Measurements from ENCODE around the gene TOP3A.

Gene TOP3A

GRCh38 chr17:18230288-18231141 is 84.3 kb downstream of the TOP3A start:
- no peak for DNase-seq (ENCODE audit: insufficient read length, low spot score)
- no peak for FAIRE-seq
- no peak for TF ChIP-seq CTCF (IDR thresholded peaks at IDR 0.05; ENCODE audit: insufficient read depth, missing control alignments)

- no peak for DNase-seq (ENCODE audit: insufficient read length, low spot score)
- FAIRE-seq = no peak
- no peak for TF ChIP-seq CTCF (IDR thresholded peaks at IDR 0.05; ENCODE audit: insufficient read depth, missing control alignments)
These were observed 85.0 kb downstream of the TOP3A start for GRCh38 chr17:18229771-18230170.

- FAIRE-seq = no peak
- no peak for TF ChIP-seq CTCF (IDR thresholded peaks at IDR 0.05; ENCODE audit: insufficient read depth, missing control alignments)
- no peak for DNase-seq (ENCODE audit: insufficient read length, low spot score)
These were observed 85.5 kb downstream of the TOP3A start for GRCh38 chr17:18229254-18229653.

GRCh38 chr17:18228176-18228682 is 86.6 kb downstream of the TOP3A start:
- DNase-seq (ENCODE audit: insufficient read length, low spot score) (no peak), FAIRE-seq (no peak)
- TF ChIP-seq CTCF (IDR thresholded peaks at IDR 0.05; ENCODE audit: insufficient read depth, missing control alignments) = no peak

- TF ChIP-seq CTCF (IDR thresholded peaks at IDR 0.05; ENCODE audit: insufficient read depth, missing control alignments) = no peak
- FAIRE-seq (no peak), DNase-seq (ENCODE audit: insufficient read length, low spot score) (no peak)
These were observed 87.2 kb downstream of the TOP3A start for GRCh38 chr17:18227635-18228034.

GRCh38 chr17:18226284-18226945 is 88.4 kb downstream of the TOP3A start:
- DNase-seq (ENCODE audit: insufficient read length, low spot score) (no peak), FAIRE-seq (no peak)
- no peak for TF ChIP-seq CTCF (IDR thresholded peaks at IDR 0.05; ENCODE audit: insufficient read depth, missing control alignments)
